ENCODE measurements around the gene CTRB1. TPM values are rescaled to one million over a fixed set of nuclear protein-coding genes. Genes with fewer than 3 reads are reported as not detected.

Gene CTRB1
- total and polyA plus RNA-seq, 2 of the 13 experiments (the other 11 are each of a cell fraction or from before 2014, with no cell fraction given): not detected

DNA sequence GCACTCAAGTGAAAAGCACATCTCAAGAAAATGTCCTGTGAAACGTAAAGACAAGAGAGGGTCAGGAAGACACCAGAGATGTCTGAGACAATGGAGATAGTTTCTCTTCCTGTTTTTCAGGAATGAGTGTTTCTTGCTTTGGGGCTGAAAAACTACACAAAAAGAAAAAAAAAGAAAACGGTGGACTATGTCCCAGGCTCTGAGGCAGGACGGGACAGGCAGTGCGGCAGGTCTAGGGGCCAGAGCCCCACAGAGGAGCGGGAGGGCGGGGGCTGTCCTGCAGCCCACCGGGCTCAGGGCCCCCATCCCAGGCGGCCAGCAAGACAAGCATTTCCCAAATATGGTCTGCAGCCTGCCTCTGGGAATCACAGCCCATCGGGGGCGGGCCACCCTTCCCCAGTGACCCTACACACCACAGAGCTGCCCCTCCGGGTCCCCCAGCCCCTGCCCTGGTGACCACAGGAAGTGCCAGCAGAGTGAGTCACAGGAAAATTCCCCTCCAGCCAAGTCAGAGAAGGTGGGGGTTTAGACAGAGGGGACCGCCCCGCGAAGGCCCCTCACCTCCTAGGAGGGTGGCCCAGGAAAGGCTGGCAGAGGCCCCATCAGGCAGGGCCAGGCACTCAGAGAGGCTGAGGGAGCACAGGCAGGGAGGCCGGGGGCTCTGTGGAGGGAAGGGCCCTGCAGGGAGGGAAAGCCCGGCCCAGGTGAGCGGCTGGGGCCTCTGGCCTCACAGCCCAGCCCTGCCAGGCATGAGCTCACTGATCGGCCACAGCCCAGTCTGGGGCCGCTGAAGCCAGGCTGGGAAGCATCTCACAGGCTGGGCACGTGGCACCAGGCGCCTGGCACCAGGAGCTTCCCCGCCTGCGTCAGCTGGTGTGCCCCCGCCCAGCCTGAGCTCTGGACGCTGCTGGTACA lies 26.3 kb downstream of the CTRB1 start (continued):
- TF ChIP-seq ZMYM4 (CRISPR knock-in tag; IDR thresholded peaks at IDR 0.05): peak; percentile 76
- TF ChIP-seq SETDB1 (CRISPR knock-in tag; IDR thresholded peaks at IDR 0.05; ENCODE audit: borderline replicate concordance): no peak
- TF ChIP-seq ZSCAN20 (CRISPR knock-in tag; IDR thresholded peaks at IDR 0.05; ENCODE audit: borderline replicate concordance): peak; percentile 46
- peak; percentile 48; the same call in 1 of the 2 replicates for TF ChIP-seq PHF20 (CRISPR knock-in tag; IDR thresholded peaks at IDR 0.05)
- TF ChIP-seq, protein P1, sequence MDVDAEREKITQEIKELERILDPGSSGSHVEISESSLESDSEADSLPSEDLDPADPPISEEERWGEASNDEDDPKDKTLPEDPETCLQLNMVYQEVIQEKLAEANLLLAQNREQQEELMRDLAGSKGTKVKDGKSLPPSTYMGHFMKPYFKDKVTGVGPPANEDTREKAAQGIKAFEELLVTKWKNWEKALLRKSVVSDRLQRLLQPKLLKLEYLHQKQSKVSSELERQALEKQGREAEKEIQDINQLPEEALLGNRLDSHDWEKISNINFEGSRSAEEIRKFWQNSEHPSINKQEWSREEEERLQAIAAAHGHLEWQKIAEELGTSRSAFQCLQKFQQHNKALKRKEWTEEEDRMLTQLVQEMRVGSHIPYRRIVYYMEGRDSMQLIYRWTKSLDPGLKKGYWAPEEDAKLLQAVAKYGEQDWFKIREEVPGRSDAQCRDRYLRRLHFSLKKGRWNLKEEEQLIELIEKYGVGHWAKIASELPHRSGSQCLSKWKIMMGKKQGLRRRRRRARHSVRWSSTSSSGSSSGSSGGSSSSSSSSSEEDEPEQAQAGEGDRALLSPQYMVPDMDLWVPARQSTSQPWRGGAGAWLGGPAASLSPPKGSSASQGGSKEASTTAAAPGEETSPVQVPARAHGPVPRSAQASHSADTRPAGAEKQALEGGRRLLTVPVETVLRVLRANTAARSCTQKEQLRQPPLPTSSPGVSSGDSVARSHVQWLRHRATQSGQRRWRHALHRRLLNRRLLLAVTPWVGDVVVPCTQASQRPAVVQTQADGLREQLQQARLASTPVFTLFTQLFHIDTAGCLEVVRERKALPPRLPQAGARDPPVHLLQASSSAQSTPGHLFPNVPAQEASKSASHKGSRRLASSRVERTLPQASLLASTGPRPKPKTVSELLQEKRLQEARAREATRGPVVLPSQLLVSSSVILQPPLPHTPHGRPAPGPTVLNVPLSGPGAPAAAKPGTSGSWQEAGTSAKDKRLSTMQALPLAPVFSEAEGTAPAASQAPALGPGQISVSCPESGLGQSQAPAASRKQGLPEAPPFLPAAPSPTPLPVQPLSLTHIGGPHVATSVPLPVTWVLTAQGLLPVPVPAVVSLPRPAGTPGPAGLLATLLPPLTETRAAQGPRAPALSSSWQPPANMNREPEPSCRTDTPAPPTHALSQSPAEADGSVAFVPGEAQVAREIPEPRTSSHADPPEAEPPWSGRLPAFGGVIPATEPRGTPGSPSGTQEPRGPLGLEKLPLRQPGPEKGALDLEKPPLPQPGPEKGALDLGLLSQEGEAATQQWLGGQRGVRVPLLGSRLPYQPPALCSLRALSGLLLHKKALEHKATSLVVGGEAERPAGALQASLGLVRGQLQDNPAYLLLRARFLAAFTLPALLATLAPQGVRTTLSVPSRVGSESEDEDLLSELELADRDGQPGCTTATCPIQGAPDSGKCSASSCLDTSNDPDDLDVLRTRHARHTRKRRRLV (CRISPR knock-in tag; IDR thresholded peaks at IDR 0.05): peak; percentile 95
- peak; percentile 98 for TF ChIP-seq AKAP8 (CRISPR knock-in tag; IDR thresholded peaks at IDR 0.05)
- peak; percentile 97 for TF ChIP-seq SALL1 (CRISPR knock-in tag; IDR thresholded peaks at IDR 0.05)
- TF ChIP-seq, protein P2, sequence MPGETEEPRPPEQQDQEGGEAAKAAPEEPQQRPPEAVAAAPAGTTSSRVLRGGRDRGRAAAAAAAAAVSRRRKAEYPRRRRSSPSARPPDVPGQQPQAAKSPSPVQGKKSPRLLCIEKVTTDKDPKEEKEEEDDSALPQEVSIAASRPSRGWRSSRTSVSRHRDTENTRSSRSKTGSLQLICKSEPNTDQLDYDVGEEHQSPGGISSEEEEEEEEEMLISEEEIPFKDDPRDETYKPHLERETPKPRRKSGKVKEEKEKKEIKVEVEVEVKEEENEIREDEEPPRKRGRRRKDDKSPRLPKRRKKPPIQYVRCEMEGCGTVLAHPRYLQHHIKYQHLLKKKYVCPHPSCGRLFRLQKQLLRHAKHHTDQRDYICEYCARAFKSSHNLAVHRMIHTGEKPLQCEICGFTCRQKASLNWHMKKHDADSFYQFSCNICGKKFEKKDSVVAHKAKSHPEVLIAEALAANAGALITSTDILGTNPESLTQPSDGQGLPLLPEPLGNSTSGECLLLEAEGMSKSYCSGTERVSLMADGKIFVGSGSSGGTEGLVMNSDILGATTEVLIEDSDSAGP (CRISPR knock-in tag; IDR thresholded peaks at IDR 0.05; ENCODE audit: borderline replicate concordance): peak; percentile 82; the same call in 1 of the 2 replicates
- TF ChIP-seq MIXL1 (CRISPR knock-in tag; IDR thresholded peaks at IDR 0.05): peak; percentile 29; the same call in 1 of the 2 replicates
- no peak for TF ChIP-seq TCF12 (IDR thresholded peaks at IDR 0.05)
- TF ChIP-seq TCF12 (CRISPR knock-in tag; IDR thresholded peaks at IDR 0.05): peak; percentile 97
- TF ChIP-seq ATM (IDR thresholded peaks at IDR 0.05; ENCODE audit: borderline replicate concordance): no peak
- peak; percentile 74 for TF ChIP-seq PHF8 (CRISPR knock-in tag; IDR thresholded peaks at IDR 0.05)
- peak; percentile 75; the same call in 1 of the 2 replicates for TF ChIP-seq ZNF343 (CRISPR knock-in tag; IDR thresholded peaks at IDR 0.05)
- TF ChIP-seq, protein P3, sequence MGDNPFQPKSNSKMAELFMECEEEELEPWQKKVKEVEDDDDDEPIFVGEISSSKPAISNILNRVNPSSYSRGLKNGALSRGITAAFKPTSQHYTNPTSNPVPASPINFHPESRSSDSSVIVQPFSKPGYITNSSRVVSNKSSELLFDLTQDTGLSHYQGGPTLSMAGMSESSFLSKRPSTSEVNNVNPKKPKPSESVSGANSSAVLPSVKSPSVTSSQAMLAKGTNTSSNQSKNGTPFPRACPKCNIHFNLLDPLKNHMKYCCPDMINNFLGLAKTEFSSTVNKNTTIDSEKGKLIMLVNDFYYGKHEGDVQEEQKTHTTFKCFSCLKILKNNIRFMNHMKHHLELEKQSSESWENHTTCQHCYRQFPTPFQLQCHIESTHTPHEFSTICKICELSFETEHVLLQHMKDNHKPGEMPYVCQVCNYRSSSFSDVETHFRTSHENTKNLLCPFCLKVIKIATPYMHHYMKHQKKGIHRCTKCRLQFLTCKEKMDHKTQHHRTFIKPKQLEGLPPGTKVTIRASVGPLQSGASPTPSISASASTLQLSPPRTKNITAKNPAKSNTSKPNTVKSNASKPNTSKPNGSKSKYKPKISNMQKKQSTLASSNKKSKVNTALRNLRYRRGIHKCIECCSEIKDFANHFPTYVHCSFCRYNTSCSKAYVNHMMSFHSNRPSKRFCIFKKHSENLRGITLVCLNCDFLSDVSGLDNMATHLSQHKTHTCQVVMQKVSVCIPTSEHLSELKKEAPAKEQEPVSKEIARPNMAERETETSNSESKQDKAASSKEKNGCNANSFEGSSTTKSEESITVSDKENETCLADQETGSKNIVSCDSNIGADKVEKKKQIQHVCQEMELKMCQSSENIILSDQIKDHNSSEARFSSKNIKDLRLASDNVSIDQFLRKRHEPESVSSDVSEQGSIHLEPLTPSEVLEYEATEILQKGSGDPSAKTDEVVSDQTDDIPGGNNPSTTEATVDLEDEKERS (CRISPR knock-in tag; IDR thresholded peaks at IDR 0.05): 0 out of 2 replicates have a peak, but pooled peaks have one; percentile 62
- TF ChIP-seq NFKBIZ (CRISPR knock-in tag; IDR thresholded peaks at IDR 0.05): peak; percentile 97
- TF ChIP-seq FOXO1 (CRISPR knock-in tag; IDR thresholded peaks at IDR 0.05): peak; percentile 51; the same call in 1 of the 2 replicates
- TF ChIP-seq XRCC5 (optimal IDR thresholded peaks at IDR 0.05; ENCODE audit: low read length): peak; percentile 98
- TF ChIP-seq, protein P4, sequence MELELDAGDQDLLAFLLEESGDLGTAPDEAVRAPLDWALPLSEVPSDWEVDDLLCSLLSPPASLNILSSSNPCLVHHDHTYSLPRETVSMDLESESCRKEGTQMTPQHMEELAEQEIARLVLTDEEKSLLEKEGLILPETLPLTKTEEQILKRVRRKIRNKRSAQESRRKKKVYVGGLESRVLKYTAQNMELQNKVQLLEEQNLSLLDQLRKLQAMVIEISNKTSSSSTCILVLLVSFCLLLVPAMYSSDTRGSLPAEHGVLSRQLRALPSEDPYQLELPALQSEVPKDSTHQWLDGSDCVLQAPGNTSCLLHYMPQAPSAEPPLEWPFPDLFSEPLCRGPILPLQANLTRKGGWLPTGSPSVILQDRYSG (CRISPR knock-in tag; IDR thresholded peaks at IDR 0.05): 0 out of 2 replicates have a peak, but pooled peaks have one; percentile 37
